HCT116 (cell line): ENCODE measurements around the gene TAGLN3. TPM values are rescaled to one million over a fixed set of nuclear protein-coding genes. Genes with fewer than 3 reads are reported as not detected.

Experiments used
- ATAC-seq: fragments of 200-7000 bp; cut with Tn5 transposase; 2 replicates; pipeline ENCODE4 v1.9.1; 2020; ENCODE audit warnings: mild to moderate bottlenecking, moderate library complexity
- BruUV-seq: library from RNA; stranded (reverse); fragments of 400-500 nt; replicated peaks from 2 replicates; lab custom pipeline; 2021; lab: Mats Ljungman, UMichigan
- CTCF ChIA-PET: fragments of 300-600 bp; sonication (Branson Sonifier 250); formaldehyde crosslinking; loops from one replicate; lab custom pipeline; 2021; ENCODE audit warnings: antibody characterized with exemption; lab: Charles Lee
- POLR2A ChIA-PET: fragments of 300-600, 350-600 bp; sonication (Branson Sonifier 250); formaldehyde crosslinking; loops from one replicate; lab custom pipeline; 2021; ENCODE audit warnings: antibody characterized with exemption; lab: Charles Lee
- RAD21 ChIA-PET, 2 experiments: fragments of 300-600 bp; sonication (Branson Sonifier 250); formaldehyde crosslinking; loops; one replicate each; lab custom pipeline; 2023; ENCODE audit warnings: low total read pairs in 2 of 2; ENCODE audit not compliant: uncharacterized antibody in 2 of 2, unreplicated experiment in 2 of 2, low non-redundant PET in 1 of 2; lab: Charles Lee
- DNase-seq: peaks from one replicate; pipeline ENCODE4 v3.0.0-alpha.2; 2010; ENCODE audit warnings: low read depth, low spot score
- H2AFZ ChIP-seq: fragments of 200-600 bp; shearing (Covaris generic), sonication (generic); 2 replicates; pipeline ENCODE4 v1.6.1; 2017; ENCODE audit warnings: low read depth, mixed run types, mixed read lengths, antibody characterized with exemption, low read length; ENCODE audit not compliant: poor library complexity, severe bottlenecking
- H3K27ac ChIP-seq: 2 replicates; pipeline ENCODE4 v1.5.1; 2012; ENCODE audit warnings: low read depth, low read length
- H3K27me3 ChIP-seq: fragments of 200-600 bp; sonication (generic); 2 replicates; pipeline ENCODE4 v1.6.1; 2016; ENCODE audit warnings: mixed run types, low read length, mixed read lengths; ENCODE audit not compliant: insufficient read depth
- H3K36me3 ChIP-seq, 2 experiments: fragments of 200-500 bp in 1 of 2; fragments of 200-600 bp in 1 of 2; sonication (Bioruptor generic) in 1 of 2; sonication (generic) in 1 of 2; 2 replicates each; pipeline versions ENCODE4 v1.5.1 to v1.6.1; 2014 to 2016; ENCODE audit warnings: low read length in 2 of 2, inconsistent platforms in 1 of 2, mixed read lengths in 1 of 2, mixed run types in 1 of 2; ENCODE audit not compliant: insufficient read depth in 2 of 2, control insufficient read depth in 1 of 2
- H3K4me1 ChIP-seq, 2 experiments: fragments of 200-600 bp in 1 of 2; sonication (generic) in 1 of 2; 2 replicates each; pipeline versions ENCODE4 v1.5.1 to v1.6.1; 2012 to 2017; ENCODE audit warnings: low read length in 2 of 2, inconsistent platforms in 1 of 2, mild to moderate bottlenecking in 1 of 2, mixed read lengths in 1 of 2, mixed run types in 1 of 2, moderate library complexity in 1 of 2; ENCODE audit not compliant: insufficient read depth in 2 of 2, control insufficient read depth in 1 of 2
- H3K4me2 ChIP-seq: fragments of 200-600 bp; sonication (generic); 2 replicates; pipeline ENCODE4 v1.6.1; 2017; ENCODE audit warnings: mixed run types, low read length, mixed read lengths
- H3K4me3 ChIP-seq, 2 experiments: fragments of 200-600 bp in 1 of 2; sonication (generic) in 1 of 2; replicated peaks in 1 of 2; 2 replicates each; pipeline ENCODE4 v1.5.1; 2011 to 2016; ENCODE audit warnings: low read length in 2 of 2, control low read depth in 1 of 2, low read depth in 1 of 2, mild to moderate bottlenecking in 1 of 2, mixed read lengths in 1 of 2, mixed run types in 1 of 2
- H3K79me2 ChIP-seq: fragments of 200-600 bp; sonication (generic); 2 replicates; pipeline ENCODE4 v1.6.1; 2017; ENCODE audit warnings: mild to moderate bottlenecking, mixed run types, low read length, moderate library complexity, mixed read lengths; ENCODE audit not compliant: insufficient read depth
- H3K9ac ChIP-seq: fragments of 200-600 bp; sonication (generic); 2 replicates; pipeline ENCODE4 v1.6.1; 2016; ENCODE audit warnings: low read length, mixed read lengths
- H3K9me2 ChIP-seq: fragments of 200-600 bp; sonication (generic), shearing (Covaris generic); 2 replicates; pipeline ENCODE4 v1.6.1; 2017; ENCODE audit warnings: mixed run types, mild to moderate bottlenecking, moderate library complexity; ENCODE audit not compliant: insufficient read depth
- H3K9me3 ChIP-seq, 2 experiments: fragments of 200-500 bp in 1 of 2; fragments of 200-600 bp in 1 of 2; sonication (Bioruptor generic) in 1 of 2; sonication (generic) in 1 of 2; 2 replicates each; pipeline ENCODE4 v1.6.1; 2014 to 2017; ENCODE audit warnings: low read length in 2 of 2, mixed read lengths in 2 of 2, inconsistent platforms in 1 of 2, low read depth in 1 of 2, mild to moderate bottlenecking in 1 of 2, mixed run types in 1 of 2, moderate library complexity in 1 of 2; ENCODE audit not compliant: control insufficient read depth in 1 of 2, insufficient read depth in 1 of 2
- H4K20me1 ChIP-seq: fragments of 200-600 bp; sonication (generic), shearing (Covaris generic); 2 replicates; pipeline ENCODE4 v1.6.1; 2017; ENCODE audit warnings: mixed run types, mild to moderate bottlenecking, moderate library complexity; ENCODE audit not compliant: insufficient read depth
- CBX3 ChIP-seq: IDR thresholded peaks from 2 replicates; pipeline ENCODE4 v1.6.1; 2012; ENCODE audit warnings: low read depth
- CEBPB ChIP-seq: IDR thresholded peaks from 2 replicates; pipeline ENCODE4 v1.6.1; 2012; ENCODE audit warnings: low read depth
- ELF1 ChIP-seq: IDR thresholded peaks from 2 replicates; pipeline ENCODE4 v1.6.1; 2012; ENCODE audit warnings: low read depth, borderline replicate concordance
- EZH2 ChIP-seq: fragments of 200-600 bp; sonication (generic); IDR thresholded peaks from 2 replicates; pipeline ENCODE4 v1.6.1; 2017; ENCODE audit warnings: antibody characterized with exemption, mixed run types
- EZH2phosphoT487 ChIP-seq: fragments of 200-600 bp; IDR thresholded peaks from 2 replicates; pipeline ENCODE4 v1.6.1; 2018; ENCODE audit warnings: antibody characterized with exemption, borderline replicate concordance
- JUND ChIP-seq: IDR thresholded peaks from 2 replicates; pipeline ENCODE4 v1.6.1; 2012
- POLR2A ChIP-seq: IDR thresholded peaks from 2 replicates; pipeline ENCODE4 v1.7.0; 2011; ENCODE audit warnings: borderline replicate concordance; ENCODE audit not compliant: insufficient read depth, insufficient read length; ENCODE audit errors: extremely low read depth
- POLR2AphosphoS5 ChIP-seq: IDR thresholded peaks from 2 replicates; pipeline ENCODE4 v1.6.1; 2011; ENCODE audit warnings: mild to moderate bottlenecking, low read depth, low read length, moderate library complexity
- RAD21 ChIP-seq: IDR thresholded peaks from 2 replicates; pipeline ENCODE4 v1.6.1; 2012; ENCODE audit warnings: low read depth, mild to moderate bottlenecking
- SIN3A ChIP-seq: IDR thresholded peaks from 2 replicates; pipeline ENCODE4 v1.6.1; 2012; ENCODE audit warnings: low read depth
- SP1 ChIP-seq: IDR thresholded peaks from 2 replicates; pipeline ENCODE4 v1.6.1; 2012; ENCODE audit warnings: low read depth
- SRF ChIP-seq: IDR thresholded peaks from 2 replicates; pipeline ENCODE4 v1.6.1; 2012; ENCODE audit warnings: low read depth
- TCF7L2 ChIP-seq: IDR thresholded peaks from 2 replicates; pipeline ENCODE4 v1.7.0; 2011; ENCODE audit warnings: borderline replicate concordance, inconsistent platforms; ENCODE audit not compliant: insufficient read depth, insufficient read length; ENCODE audit errors: extremely low read depth
- ZFX ChIP-seq: fragments of 450-650 bp; IDR thresholded peaks from 2 replicates; pipeline ENCODE4 v1.6.1; 2017
- ZNF274 ChIP-seq: fragments of 200-500 bp; sonication (Bioruptor generic); IDR thresholded peaks from 2 replicates; pipeline ENCODE4 v1.6.1; 2014; ENCODE audit warnings: mild to moderate bottlenecking, low read depth, low read length, inconsistent platforms
- intact Hi-C: fragments of 100-400 bp; cut with micrococcal nuclease; formaldehyde crosslinking; loops from 2 replicates; pipeline ENCODE4 v1.10.0; 2022
- total RNA-seq: library from RNA; stranded (reverse); gene quantifications from one replicate; pipeline ENCODE4 v1.2.1, GENCODE V29; 2021; ENCODE audit not compliant: unreplicated experiment
- TF ChIP-seq, protein P1 (sequence below): IDR thresholded peaks from 2 replicates; pipeline ENCODE4 v1.6.1; 2012
- TF ChIP-seq, protein P2 (sequence below): IDR thresholded peaks from 2 replicates; pipeline ENCODE4 v1.6.1; 2012; ENCODE audit warnings: low read depth
- TF ChIP-seq, protein P3 (sequence below), 3 experiments: fragments of 200-600 bp in 1 of 3; sonication (generic) in 1 of 3; IDR thresholded peaks in 2 of 3; conservative IDR thresholded peaks in 1 of 3; 2 replicates each; pipeline ENCODE4 v1.5.1; 2012 to 2017; ENCODE audit warnings: low read depth in 2 of 3, low read length in 2 of 3, antibody characterized with exemption in 1 of 3, borderline replicate concordance in 1 of 3, control low read depth in 1 of 3, mild to moderate bottlenecking in 1 of 3, mixed read lengths in 1 of 3, mixed run types in 1 of 3, moderate library complexity in 1 of 3; ENCODE audit not compliant: insufficient read depth in 1 of 3
- TF ChIP-seq, protein P4 (sequence below): IDR thresholded peaks from 2 replicates; pipeline ENCODE4 v1.6.1; 2011; ENCODE audit warnings: mild to moderate bottlenecking, low read length, moderate library complexity; ENCODE audit not compliant: insufficient replicate concordance; ENCODE audit errors: extremely low read depth

TAGLN3 gene
- total RNA-seq, 1 experiment from 2014 or later, result 0.64 TPM

DNA sequence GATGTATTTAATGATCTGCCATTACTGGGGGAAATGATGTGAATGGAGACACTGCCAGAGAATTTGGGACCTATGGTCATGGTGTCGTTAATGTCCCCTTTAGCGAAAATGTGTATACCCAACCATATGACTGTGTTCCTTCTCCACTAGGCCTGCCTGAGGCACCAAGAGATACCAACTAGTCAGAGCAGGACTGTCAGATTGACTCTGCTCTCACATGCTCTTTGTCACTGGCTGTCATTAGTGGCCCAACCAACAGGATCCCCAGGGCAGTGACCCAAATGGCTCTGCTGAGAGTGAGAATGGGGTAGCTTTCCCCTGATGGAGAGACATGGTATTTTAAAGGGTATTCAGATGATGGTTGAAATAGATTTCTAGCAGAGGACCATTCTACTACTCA lies 2.8 kb downstream of the TAGLN3 start:
- POLR2A ChIA-PET, result interaction anchor here (1.5 to 3.9 kb wide), 2 partner anchors 24 to 97 kb away, joined by 4 to 19 read pairs; partner anchors contain the start of gene ABHD10
- peaks cover 2 to 41% of the 10 kb centered on the region in 2 experiments; a peak in 3 of 4 replicates for H3K4me1 ChIP-seq
- TF ChIP-seq JUND, result no peak
- TF ChIP-seq, protein P1, sequence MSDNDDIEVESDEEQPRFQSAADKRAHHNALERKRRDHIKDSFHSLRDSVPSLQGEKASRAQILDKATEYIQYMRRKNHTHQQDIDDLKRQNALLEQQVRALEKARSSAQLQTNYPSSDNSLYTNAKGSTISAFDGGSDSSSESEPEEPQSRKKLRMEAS, result no peak
- TF ChIP-seq ZFX, result no peak
- TF ChIP-seq, protein P2, sequence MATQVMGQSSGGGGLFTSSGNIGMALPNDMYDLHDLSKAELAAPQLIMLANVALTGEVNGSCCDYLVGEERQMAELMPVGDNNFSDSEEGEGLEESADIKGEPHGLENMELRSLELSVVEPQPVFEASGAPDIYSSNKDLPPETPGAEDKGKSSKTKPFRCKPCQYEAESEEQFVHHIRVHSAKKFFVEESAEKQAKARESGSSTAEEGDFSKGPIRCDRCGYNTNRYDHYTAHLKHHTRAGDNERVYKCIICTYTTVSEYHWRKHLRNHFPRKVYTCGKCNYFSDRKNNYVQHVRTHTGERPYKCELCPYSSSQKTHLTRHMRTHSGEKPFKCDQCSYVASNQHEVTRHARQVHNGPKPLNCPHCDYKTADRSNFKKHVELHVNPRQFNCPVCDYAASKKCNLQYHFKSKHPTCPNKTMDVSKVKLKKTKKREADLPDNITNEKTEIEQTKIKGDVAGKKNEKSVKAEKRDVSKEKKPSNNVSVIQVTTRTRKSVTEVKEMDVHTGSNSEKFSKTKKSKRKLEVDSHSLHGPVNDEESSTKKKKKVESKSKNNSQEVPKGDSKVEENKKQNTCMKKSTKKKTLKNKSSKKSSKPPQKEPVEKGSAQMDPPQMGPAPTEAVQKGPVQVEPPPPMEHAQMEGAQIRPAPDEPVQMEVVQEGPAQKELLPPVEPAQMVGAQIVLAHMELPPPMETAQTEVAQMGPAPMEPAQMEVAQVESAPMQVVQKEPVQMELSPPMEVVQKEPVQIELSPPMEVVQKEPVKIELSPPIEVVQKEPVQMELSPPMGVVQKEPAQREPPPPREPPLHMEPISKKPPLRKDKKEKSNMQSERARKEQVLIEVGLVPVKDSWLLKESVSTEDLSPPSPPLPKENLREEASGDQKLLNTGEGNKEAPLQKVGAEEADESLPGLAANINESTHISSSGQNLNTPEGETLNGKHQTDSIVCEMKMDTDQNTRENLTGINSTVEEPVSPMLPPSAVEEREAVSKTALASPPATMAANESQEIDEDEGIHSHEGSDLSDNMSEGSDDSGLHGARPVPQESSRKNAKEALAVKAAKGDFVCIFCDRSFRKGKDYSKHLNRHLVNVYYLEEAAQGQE, result no peak
- no peak for TF ChIP-seq CBX3
- no peak for TF ChIP-seq RAD21
- TF ChIP-seq, protein P3, sequence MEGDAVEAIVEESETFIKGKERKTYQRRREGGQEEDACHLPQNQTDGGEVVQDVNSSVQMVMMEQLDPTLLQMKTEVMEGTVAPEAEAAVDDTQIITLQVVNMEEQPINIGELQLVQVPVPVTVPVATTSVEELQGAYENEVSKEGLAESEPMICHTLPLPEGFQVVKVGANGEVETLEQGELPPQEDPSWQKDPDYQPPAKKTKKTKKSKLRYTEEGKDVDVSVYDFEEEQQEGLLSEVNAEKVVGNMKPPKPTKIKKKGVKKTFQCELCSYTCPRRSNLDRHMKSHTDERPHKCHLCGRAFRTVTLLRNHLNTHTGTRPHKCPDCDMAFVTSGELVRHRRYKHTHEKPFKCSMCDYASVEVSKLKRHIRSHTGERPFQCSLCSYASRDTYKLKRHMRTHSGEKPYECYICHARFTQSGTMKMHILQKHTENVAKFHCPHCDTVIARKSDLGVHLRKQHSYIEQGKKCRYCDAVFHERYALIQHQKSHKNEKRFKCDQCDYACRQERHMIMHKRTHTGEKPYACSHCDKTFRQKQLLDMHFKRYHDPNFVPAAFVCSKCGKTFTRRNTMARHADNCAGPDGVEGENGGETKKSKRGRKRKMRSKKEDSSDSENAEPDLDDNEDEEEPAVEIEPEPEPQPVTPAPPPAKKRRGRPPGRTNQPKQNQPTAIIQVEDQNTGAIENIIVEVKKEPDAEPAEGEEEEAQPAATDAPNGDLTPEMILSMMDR (IDR thresholded peaks at IDR 0.05 in 2 of 3, conservative IDR thresholded peaks at IDR 0.05 in 1 of 3; ENCODE audit: borderline replicate concordance in 1 of 3, insufficient read depth in 1 of 3, low read depth in 2 of 3, low read length in 2 of 3), result no peak
- no peak for TF ChIP-seq CEBPB
- no peak for TF ChIP-seq ZNF274
- no peak for TF ChIP-seq SIN3A
- no peak for TF ChIP-seq POLR2AphosphoS5
- no peak for TF ChIP-seq EZH2
- no peak for TF ChIP-seq ELF1
- no peak for TF ChIP-seq TCF7L2
- TF ChIP-seq SRF, result no peak
- no peak for TF ChIP-seq SP1
- no peak for TF ChIP-seq POLR2A
- TF ChIP-seq, protein P4, sequence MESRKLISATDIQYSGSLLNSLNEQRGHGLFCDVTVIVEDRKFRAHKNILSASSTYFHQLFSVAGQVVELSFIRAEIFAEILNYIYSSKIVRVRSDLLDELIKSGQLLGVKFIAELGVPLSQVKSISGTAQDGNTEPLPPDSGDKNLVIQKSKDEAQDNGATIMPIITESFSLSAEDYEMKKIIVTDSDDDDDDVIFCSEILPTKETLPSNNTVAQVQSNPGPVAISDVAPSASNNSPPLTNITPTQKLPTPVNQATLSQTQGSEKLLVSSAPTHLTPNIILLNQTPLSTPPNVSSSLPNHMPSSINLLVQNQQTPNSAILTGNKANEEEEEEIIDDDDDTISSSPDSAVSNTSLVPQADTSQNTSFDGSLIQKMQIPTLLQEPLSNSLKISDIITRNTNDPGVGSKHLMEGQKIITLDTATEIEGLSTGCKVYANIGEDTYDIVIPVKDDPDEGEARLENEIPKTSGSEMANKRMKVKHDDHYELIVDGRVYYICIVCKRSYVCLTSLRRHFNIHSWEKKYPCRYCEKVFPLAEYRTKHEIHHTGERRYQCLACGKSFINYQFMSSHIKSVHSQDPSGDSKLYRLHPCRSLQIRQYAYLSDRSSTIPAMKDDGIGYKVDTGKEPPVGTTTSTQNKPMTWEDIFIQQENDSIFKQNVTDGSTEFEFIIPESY, result no peak
- no peak for TF ChIP-seq EZH2phosphoT487

More for the DNA sequence above, 2.8 kb downstream of the TAGLN3 start:
- CTCF ChIA-PET, result interaction anchor here (1.1 to 3.9 kb wide), 3 partner anchors 12 to 17 kb away, joined by 3 to 46 read pairs (median 4); no protein-coding TSS in a partner anchor
- Histone ChIP-seq H3K36me3 (no peaks in the 10 kb centered on the region), H3K27ac (no peak overlapping the region), H4K20me1 (no peaks in the 10 kb centered on the region), H2AFZ (no peak overlapping the region), H3K9ac (no peak overlapping the region), H3K9me3 (no peaks in the 10 kb centered on the region), H3K4me2 (no peak overlapping the region), H3K27me3 (no peaks in the 10 kb centered on the region), H3K79me2 (no peaks in the 10 kb centered on the region), H3K4me3 (no peak overlapping the region), H3K9me2 (no peaks in the 10 kb centered on the region)
- BruUV-seq, result no TSS peak
- ATAC-seq, result no peak
- intact Hi-C loops, result no loop called here
- RAD21 ChIA-PET, result no interaction called here
- no peak for DNase-seq
